Activated CD4-positive, CD25-positive, alpha-beta regulatory T cell treated with anti-CD3 and anti-CD28 coated beads, Interleukin-2, amount 50 U/mL, for 72 hours (primary cell): ENCODE results near the gene ZNF618.
"Not testable (repeated sequence)": the region's sequence is repeated elsewhere in the genome, so short reads cannot be mapped to it uniquely, and the experiment has no call there.

Experiments used
- DNase-seq: peaks from one replicate; pipeline ENCODE4 v3.0.0; 2021

Gene ZNF618

GRCh38 chr9:114070188-114071103 lies 194.3 kb downstream of the ZNF618 start:
- no peak for DNase-seq

GRCh38 chr9:114071197-114071795 lies 195.2 kb downstream of the ZNF618 start:
- no peak for DNase-seq

DNA sequence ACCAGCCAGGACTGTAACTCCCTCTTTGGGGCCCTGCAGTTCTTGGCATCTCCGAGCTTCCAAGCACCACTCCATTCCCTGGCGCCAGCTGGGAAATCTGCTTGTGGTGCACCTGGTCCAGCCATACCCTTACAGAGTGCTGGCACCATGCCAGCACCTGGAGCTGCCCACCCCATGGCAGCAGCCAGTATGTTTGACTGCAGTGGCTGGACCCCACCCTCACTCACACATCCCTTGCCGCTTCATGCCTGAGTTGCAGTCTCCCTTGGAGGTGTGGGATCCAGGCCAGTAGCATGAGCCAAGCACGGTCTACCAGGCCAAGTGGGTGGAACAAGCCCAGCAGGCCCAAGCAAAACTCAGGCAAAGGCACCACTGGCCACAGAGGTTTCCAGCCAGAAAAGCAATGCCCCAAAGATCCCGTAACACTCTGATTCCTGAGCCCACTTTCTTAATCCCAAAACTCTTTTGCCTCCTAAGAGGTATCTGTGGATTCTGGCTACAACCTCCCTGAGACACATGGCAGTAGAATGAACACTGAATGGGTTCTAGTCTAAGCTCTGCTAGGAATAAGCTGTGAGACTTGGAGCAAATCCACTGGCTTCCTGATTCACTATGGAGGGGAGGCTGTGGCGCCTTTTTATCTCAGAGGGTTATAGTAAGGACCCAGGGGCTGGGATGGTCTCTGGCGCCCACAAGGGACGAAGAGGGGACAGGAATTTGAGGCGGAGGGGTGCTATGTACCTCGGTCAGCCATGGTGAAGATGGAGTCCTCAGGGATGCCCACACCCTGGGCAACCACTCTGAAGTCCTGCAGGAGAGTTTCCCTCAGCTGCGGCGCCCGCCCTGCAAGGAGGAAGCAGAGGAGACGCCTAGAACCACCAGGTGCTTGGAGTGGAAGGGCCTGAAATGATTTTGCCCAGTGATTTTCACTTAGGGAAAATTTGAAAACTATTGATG lies 196.4 kb downstream of the ZNF618 start:
- no peak for DNase-seq

- DNase-seq, result no peak
Observed at GRCh38 chr9:114075602-114076001, 199.5 kb downstream of the ZNF618 start.

DNA sequence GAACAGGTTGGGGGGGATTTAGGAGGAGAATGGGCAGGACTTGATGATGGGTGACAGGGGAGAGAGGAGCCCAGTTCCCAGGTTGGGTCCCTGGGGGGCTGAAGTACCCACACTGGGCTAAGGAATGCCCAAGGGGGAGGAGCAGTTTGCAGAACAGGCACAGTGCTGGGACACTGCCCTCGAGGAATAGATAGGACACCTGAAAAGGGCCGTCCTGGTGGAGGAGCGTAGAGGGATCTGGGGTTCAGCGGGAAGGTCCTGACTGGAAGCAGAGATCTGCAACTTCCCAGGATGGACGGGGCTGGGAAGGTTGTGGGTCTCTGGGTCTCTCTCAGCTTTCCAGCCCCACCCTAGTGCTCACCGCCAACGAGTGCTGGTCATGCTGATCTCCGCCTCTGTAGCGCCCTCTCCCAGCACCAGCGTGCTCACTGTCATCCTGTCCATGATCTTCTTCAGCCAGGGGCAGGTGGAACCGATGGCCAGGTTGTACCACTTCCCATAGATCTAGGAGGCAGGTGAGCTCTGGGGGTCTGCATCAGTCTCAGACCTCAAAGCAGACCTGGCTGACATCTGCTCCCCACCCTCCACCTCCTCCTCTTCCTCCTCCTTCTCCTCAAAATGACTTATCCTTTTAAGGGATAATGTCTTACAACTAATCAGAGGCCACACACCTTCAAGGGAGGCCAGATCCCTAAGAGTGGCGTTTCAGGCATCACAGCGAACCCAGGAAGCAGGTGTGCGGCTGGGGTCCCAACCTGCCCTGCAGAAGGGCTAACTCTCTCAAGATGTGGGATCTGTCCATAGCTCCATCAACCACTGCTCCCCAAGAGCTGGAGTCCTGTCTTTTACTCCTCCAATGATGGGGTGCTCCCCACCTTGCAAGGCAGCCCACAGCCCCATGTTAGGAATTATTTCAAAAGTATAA lies 200.4 kb downstream of the ZNF618 start:
- DNase-seq, result no peak

- no peak for DNase-seq
Observed at GRCh38 chr9:114077162-114077837, 201.2 kb downstream of the ZNF618 start.

DNA sequence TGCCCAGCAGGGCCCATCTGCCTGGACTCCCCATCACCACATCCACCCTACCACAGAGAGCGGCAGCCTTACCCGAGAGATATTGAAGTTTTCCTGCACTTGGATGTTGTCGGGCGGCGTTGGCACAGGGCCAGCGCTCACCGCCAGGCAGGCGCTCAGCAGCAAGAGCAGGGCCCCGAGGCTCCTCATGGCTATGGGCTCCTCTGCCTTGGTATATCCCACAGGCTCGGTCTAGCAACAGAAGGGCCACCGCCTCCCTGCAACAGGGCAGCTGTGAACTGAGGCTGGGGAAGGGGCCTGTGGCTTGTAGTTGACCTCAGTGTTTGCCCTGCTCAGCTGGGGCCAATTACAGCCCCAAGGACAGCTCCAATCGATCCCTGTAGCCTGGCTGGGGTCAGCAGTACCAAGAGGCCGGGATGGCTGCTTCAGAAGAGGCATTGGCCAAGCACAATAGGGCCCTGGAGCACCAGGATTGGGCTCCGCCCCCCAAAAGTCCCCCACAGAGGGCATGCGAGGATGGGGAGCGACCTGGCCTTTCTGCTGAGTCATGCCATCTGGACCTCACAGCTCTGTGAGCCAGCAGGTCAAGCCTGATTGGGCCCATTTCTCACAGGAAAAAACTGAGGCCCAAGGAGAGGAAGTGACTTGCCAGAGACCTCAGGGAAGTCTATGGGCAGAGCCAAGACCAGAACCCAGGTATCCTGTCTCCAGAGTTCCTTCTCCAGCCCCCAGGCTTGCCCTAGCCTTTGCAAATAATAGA lies 202.1 kb downstream of the ZNF618 start, which contains the start of gene AMBP:
Gene AMBP, minus strand, starts transcription at position 280 of the 760 bp plus-strand sequence. Its CDS starts 91 bp downstream, at position 189.
- no peak for DNase-seq

DNA sequence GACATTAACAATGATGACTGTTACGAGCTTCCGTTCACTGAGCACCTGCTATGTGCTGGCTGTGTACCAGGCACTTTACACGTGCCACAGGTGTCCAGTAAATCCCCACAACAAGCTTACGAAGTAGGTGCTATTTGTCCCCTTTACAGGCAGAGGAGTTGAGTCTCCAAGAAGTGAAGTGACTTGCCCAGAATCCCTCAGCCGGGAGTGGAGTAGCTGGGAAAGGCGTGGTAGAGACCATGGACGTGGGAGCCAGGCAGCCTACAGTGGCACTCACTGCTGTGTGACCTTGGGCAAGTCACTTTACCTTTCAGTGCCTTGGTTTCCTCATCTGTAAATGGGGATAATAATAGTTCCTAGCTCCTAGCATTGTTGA lies 202.7 kb downstream of the ZNF618 start:
- DNase-seq, result no peak

- no peak for DNase-seq
Observed at GRCh38 chr9:114080195-114080772, 204.2 kb downstream of the ZNF618 start.

- DNase-seq, result no peak
Observed at GRCh38 chr9:114080773-114081440, 204.8 kb downstream of the ZNF618 start.

- DNase-seq, result no peak
Observed at GRCh38 chr9:114081441-114082016, 205.4 kb downstream of the ZNF618 start.

GRCh38 chr9:114082017-114082762 lies 206.1 kb downstream of the ZNF618 start:
- DNase-seq, result peak; percentile 81

DNA sequence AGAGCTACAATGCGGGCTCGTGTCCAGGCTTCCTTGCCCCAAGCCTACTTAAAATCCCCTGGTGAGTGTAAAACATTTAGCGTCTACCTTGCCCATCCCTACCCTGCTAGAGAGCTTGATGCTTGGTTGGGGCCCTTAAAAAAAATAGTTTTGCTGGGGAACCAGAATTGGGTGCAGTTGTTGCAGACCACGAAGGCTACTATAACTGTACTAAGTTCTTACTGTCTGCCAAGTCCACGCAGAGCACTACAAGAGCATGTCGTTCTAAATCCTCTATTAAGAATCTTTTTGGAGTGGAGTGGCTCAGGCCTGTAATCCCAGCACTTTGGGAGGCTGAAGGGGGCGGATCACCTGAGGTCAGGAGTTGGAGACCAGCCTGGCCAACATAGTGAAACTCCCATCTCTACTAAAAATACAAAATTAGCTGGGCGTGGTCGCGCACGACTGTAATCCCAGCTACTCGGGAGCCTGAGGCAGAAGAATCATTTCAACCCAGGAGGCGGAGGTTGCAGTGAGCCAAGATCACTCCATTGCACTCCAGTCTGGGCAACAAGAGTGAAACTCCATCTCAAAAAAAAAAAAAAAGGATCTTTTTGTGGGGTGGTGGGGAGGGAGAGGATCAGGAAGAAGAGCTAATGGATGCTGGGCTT lies 206.8 kb downstream of the ZNF618 start:
- not testable (repeated sequence) for DNase-seq

DNA sequence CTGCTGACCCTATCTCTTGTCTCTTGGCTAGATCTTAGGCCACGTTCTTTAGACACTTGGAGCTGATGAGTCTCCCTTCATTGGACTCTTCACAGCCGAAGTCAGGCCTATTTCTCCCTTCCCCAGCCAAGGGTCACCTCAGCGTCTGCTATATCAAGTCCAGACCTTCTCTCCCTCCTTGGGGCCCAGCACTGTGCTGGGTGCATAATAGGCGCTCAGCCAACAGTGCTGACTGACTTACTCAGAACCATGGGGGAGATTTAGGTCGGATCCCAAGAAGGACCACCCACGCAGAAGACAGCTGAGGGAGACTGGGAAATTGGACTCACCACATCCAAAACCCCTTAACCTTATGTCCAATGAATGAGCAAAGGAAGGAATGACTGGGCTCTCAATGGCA lies 207.6 kb downstream of the ZNF618 start:
- DNase-seq, result no peak

GRCh38 chr9:114084282-114085073 lies 208.4 kb downstream of the ZNF618 start:
- DNase-seq, result no peak

DNA sequence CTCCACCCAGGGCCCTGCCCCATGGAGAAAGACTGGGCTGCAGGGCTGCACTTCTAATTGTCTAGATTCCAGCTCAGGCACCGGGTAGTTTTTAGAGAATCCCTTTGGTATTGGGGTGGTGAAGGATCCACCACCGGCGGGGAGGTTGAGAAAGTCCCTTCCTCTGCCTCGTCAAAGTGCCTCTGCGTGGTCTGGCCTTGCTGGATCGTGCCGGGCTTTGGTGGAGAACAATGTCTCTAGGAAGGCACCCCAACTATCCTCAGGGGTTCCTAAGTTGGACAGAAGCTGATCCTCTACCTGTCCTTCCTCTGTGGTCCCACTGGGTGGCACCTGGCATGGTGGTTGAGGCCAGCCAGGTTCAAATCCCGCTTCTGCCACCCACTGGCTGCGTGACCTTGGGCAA lies 209.3 kb downstream of the ZNF618 start:
- DNase-seq, result no peak

- DNase-seq, result no peak
Observed at GRCh38 chr9:114086009-114086408, 209.9 kb downstream of the ZNF618 start.
